ENCODE results near the gene SPR. TPM values are rescaled to one million over a fixed set of nuclear protein-coding genes. Genes with fewer than 3 reads are reported as not detected.

Gene SPR
- total RNA-seq (not detected in 2 replicates), polyA plus RNA-seq (not detected in 2 replicates), polyA minus RNA-seq (0.36 TPM in 1 of 2 replicates, not detected in the other)
- total RNA-seq (2013) = 0.21 TPM

DNA sequence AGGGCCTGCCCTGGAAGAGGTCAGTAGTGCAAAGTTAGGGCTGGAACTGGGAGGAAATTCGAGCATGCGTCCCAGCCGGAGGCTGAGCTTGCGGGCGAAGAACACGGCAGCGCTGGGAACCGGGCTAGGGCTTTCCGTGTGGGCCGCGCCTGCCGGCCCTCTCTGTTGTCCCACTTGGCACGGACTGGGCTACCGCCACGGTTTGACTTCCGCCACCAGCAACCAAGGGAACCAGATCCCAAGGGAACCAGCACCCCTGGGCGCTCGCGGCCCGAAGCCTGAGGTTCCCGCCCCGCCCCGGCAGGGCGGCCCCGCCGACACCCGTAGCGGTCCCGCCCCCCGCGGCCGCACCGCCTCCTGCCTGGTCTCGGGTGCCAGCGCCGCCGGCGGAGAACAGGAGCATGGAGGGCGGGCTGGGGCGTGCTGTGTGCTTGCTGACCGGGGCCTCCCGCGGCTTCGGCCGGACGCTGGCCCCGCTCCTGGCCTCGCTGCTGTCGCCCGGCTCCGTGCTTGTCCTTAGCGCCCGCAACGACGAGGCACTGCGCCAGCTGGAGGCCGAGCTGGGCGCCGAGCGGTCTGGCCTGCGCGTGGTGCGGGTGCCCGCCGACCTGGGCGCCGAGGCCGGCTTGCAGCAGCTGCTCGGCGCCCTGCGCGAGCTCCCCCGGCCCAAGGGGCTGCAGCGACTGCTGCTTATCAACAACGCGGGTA lies at the start of gene SPR:
SPR (plus strand) TSS at position 377 of the 708 bp plus-strand sequence; CDS start at position 402, 25 bp downstream.
- Histone ChIP-seq H3K79me2 (ENCODE audit: control insufficient read depth, insufficient read depth, low read length) (no peaks in the 10 kb centered on the region), H3K9me3 (ENCODE audit: control extremely low read depth in 1 of 3, control insufficient read depth in 2 of 3, insufficient read depth in 1 of 3, low read length in 2 of 3) (no peaks in the 10 kb centered on the region), H3K36me3 (replicated peaks in 1 of 2; ENCODE audit: control extremely low read depth in 1 of 2, control insufficient read depth in 1 of 2, extremely low read depth in 1 of 2, insufficient read depth in 2 of 2, low read length in 1 of 2) (no peaks in the 10 kb centered on the region), H3K27ac (ENCODE audit: low read length in 2 of 2) (no peak within 1 kb of the TSS), H3K27me3 (replicated peaks in 1 of 4; ENCODE audit: control extremely low read depth in 1 of 4, control insufficient read depth in 3 of 4, insufficient read depth in 4 of 4, low read length in 3 of 4) (peaks cover 0 to 59% (median 27%) of the 10 kb centered on the region in 4 experiments), H3K4me1 (ENCODE audit: control insufficient read depth in 2 of 2, insufficient read depth in 2 of 2, low read length in 2 of 2) (peaks cover 14 to 18% of the 10 kb centered on the region in 2 donors), H3K9ac (ENCODE audit: low read length) (peak within 1 kb of the TSS; percentile 62), H2AFZ (ENCODE audit: insufficient read depth, low read depth, low read length, poor library complexity, severe bottlenecking) (peak within 1 kb of the TSS; percentile 76), H4K20me1 (ENCODE audit: control insufficient read depth, insufficient read depth, low read length, poor library complexity, severe bottlenecking) (no peaks in the 10 kb centered on the region), H3K4me2 (replicated peaks; ENCODE audit: low read depth, low read length, poor library complexity, severe bottlenecking) (peak within 1 kb of the TSS; percentile 88), H3K4me3 (ENCODE audit: control extremely low read depth in 1 of 5, extremely low read depth in 1 of 5, insufficient read depth in 1 of 5, low read depth in 2 of 5, low read length in 4 of 5) (peak within 1 kb of the TSS; percentile 18 to 64 (median 53))
- H3K27me3 Mint-ChIP-seq = peaks cover 60% of the 10 kb centered on the region
- H3K27ac Mint-ChIP-seq = no peak within 1 kb of the TSS
- DNase-seq = peak; percentile 64
- WGBS (ENCODE audit: insufficient coverage) = 2% methylated on average over 76 of the region's 76 CpGs
- intact Hi-C loops (cut with micrococcal nuclease) = no loop called here
- ATAC-seq (ENCODE audit: low read depth) = peak; percentile 89
- ChIA-PET CTCF (interaction anchor here (0.6 to 1.5 kb wide), 10 partner anchors 16 to 1988 kb away, joined by 3 to 8 read pairs (median 4); no protein-coding TSS in a partner anchor), POLR2A (no interaction called here)
- no peaks in the 10 kb centered on the region for H3K9me3 Mint-ChIP-seq (ENCODE audit: insufficient read depth)
- H3K4me1 Mint-ChIP-seq = peaks cover 15% of the 10 kb centered on the region
- H3K4me3 Mint-ChIP-seq = peak within 1 kb of the TSS; percentile 84
- TF ChIP-seq EZH2 (IDR thresholded peaks at IDR 0.05; ENCODE audit: borderline replicate concordance, insufficient read depth, low read depth, low read length, poor library complexity, severe bottlenecking) = no peak
- TF ChIP-seq CTCF (IDR thresholded peaks at IDR 0.05) = no peak

DNA sequence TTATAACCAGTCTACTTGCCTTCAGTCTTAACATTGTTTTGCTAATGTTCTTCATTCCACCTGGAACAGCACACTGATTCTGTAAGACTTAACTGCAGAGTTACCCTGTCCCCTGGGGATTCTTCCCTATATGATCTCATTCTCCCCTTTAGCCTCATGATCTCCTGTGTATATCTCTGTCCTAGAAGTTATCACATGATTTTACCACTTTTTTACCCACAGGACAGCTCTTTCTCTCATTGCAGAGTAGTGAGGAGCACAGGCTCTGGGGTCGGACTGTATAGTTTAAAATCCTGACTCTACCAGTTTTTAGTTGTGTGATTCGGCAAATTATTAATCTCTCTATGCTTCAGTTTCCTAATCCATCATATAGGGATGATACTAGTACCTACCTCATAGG lies 47.1 kb upstream of the SPR start:
- no CpG with 5 or more reads among the region's 2 CpGs for WGBS (ENCODE audit: insufficient coverage)
- Histone ChIP-seq H3K27me3 (replicated peaks in 1 of 4; ENCODE audit: control extremely low read depth in 1 of 4, control insufficient read depth in 3 of 4, insufficient read depth in 4 of 4, low read length in 3 of 4) (peaks cover 0 to 6% (median 0%) of the 10 kb centered on the region in 4 experiments), H3K27ac (ENCODE audit: low read length in 2 of 2) (no peak overlapping the region), H3K9ac (ENCODE audit: low read length) (no peak overlapping the region), H3K4me1 (ENCODE audit: control insufficient read depth in 2 of 2, insufficient read depth in 2 of 2, low read length in 2 of 2) (no peaks in the 10 kb centered on the region), H2AFZ (ENCODE audit: insufficient read depth, low read depth, low read length, poor library complexity, severe bottlenecking) (no peak overlapping the region), H3K79me2 (ENCODE audit: control insufficient read depth, insufficient read depth, low read length) (no peaks in the 10 kb centered on the region), H3K9me3 (ENCODE audit: control extremely low read depth in 1 of 3, control insufficient read depth in 2 of 3, insufficient read depth in 1 of 3, low read length in 2 of 3) (no peaks in the 10 kb centered on the region), H4K20me1 (ENCODE audit: control insufficient read depth, insufficient read depth, low read length, poor library complexity, severe bottlenecking) (no peaks in the 10 kb centered on the region), H3K4me3 (ENCODE audit: control extremely low read depth in 1 of 5, extremely low read depth in 1 of 5, insufficient read depth in 1 of 5, low read depth in 2 of 5, low read length in 4 of 5) (no peak overlapping the region), H3K4me2 (replicated peaks; ENCODE audit: low read depth, low read length, poor library complexity, severe bottlenecking) (no peak overlapping the region), H3K36me3 (replicated peaks in 1 of 2; ENCODE audit: control extremely low read depth in 1 of 2, control insufficient read depth in 1 of 2, extremely low read depth in 1 of 2, insufficient read depth in 2 of 2, low read length in 1 of 2) (no peaks in the 10 kb centered on the region)
- Mint-ChIP-seq H3K27ac (no peak overlapping the region), H3K27me3 (peaks cover 41% of the 10 kb centered on the region), H3K9me3 (ENCODE audit: insufficient read depth) (no peaks in the 10 kb centered on the region), H3K4me3 (no peak overlapping the region), H3K4me1 (no peaks in the 10 kb centered on the region)
- ChIA-PET CTCF (no interaction called here), POLR2A (no interaction called here)
- intact Hi-C loops (cut with micrococcal nuclease) = no loop called here
- no peak for ATAC-seq (ENCODE audit: low read depth)
- DNase-seq = no peak
- no peak for TF ChIP-seq EZH2 (IDR thresholded peaks at IDR 0.05; ENCODE audit: borderline replicate concordance, insufficient read depth, low read depth, low read length, poor library complexity, severe bottlenecking)
- no peak for TF ChIP-seq CTCF (IDR thresholded peaks at IDR 0.05)

Measured in B cell (primary cell).